HepG2 (cell line): ENCODE results near the gene TMEM267. TPM values are rescaled to one million over a fixed set of nuclear protein-coding genes. Genes with fewer than 3 reads are reported as not detected.

Experiments
- CSRNP1 ChIP-seq: sonication (generic); formaldehyde crosslinking; IDR thresholded peaks from 2 replicates; pipeline ENCODE4 v1.8.1; 2023; ENCODE audit warnings: mild to moderate bottlenecking, missing genetic modification reagents
- HDAC2 ChIP-seq: sonication (generic); formaldehyde crosslinking; IDR thresholded peaks from 2 replicates; pipeline ENCODE4 v1.4.0; 2020; ENCODE audit warnings: missing genetic modification reagents
- HES4 ChIP-seq: sonication (generic); formaldehyde crosslinking; IDR thresholded peaks from 2 replicates; pipeline ENCODE4 v1.9.0; 2021; ENCODE audit warnings: mild to moderate bottlenecking, missing genetic modification reagents, borderline replicate concordance
- POLR2G ChIP-seq: fragments of 200-400 bp; formaldehyde crosslinking; IDR thresholded peaks from 2 replicates; pipeline ENCODE4 v1.6.1; 2018; ENCODE audit warnings: mild to moderate bottlenecking, low read depth, low read length, moderate library complexity
- RFXANK ChIP-seq: IDR thresholded peaks from 2 replicates; pipeline ENCODE4 v1.6.1; 2016
- SRY ChIP-seq: sonication (generic); formaldehyde crosslinking; IDR thresholded peaks from 2 replicates; pipeline ENCODE4 v1.8.0; 2022; ENCODE audit warnings: mild to moderate bottlenecking, missing genetic modification reagents
- TCF7L2 ChIP-seq: IDR thresholded peaks from 2 replicates; pipeline ENCODE4 v1.6.1; 2011; ENCODE audit warnings: mild to moderate bottlenecking, low read depth, low read length, moderate library complexity
- THAP9 ChIP-seq: sonication (generic); formaldehyde crosslinking; IDR thresholded peaks from 2 replicates; pipeline ENCODE4; 2020; ENCODE audit warnings: missing genetic modification reagents, mild to moderate bottlenecking, borderline replicate concordance
- ZBTB39 ChIP-seq: sonication (generic); formaldehyde crosslinking; IDR thresholded peaks from 2 replicates; pipeline ENCODE4 v1.5.0; 2020; ENCODE audit warnings: missing genetic modification reagents
- ZFY ChIP-seq: sonication (generic); formaldehyde crosslinking; IDR thresholded peaks from 2 replicates; pipeline ENCODE4 v1.4.0; 2020; ENCODE audit warnings: missing genetic modification reagents
- ZNF33A ChIP-seq: sonication (generic); formaldehyde crosslinking; IDR thresholded peaks from 2 replicates; pipeline ENCODE4 v1.5.1; 2020; ENCODE audit warnings: missing genetic modification reagents, mild to moderate bottlenecking, moderate library complexity, borderline replicate concordance
- ZNF605 ChIP-seq: sonication (generic); formaldehyde crosslinking; IDR thresholded peaks from 2 replicates; pipeline ENCODE4 v1.8.0; 2022; ENCODE audit warnings: mild to moderate bottlenecking, missing genetic modification reagents
- ZNF775 ChIP-seq: sonication (generic); formaldehyde crosslinking; IDR thresholded peaks from 2 replicates; pipeline ENCODE4 v1.4.0; 2020; ENCODE audit warnings: missing genetic modification reagents, mild to moderate bottlenecking, moderate library complexity, borderline replicate concordance
- polyA plus RNA-seq, 8 experiments: library from polyadenylated mRNA; depleted of rRNA in 3 of 8; stranded (reverse) in 7 of 8; unstranded in 1 of 8; fragments of >200 nt; fragmentation: Illumina TruSeq in 4 of 8; extraction: Trizol in 4 of 8; gene quantifications; 2 replicates each; pipeline versions ENCODE4 v1.2.1 to v1.2.3, GENCODE V29; 2011 to 2016; ENCODE audit warnings: low read depth in 4 of 8, missing spikeins in 1 of 8, mixed read lengths in 1 of 8; ENCODE audit not compliant: insufficient read depth in 1 of 8
- total RNA-seq, 5 experiments: library from RNA; depleted of rRNA; stranded (reverse); fragments of >200 nt; fragmentation: Illumina TruSeq; extraction: Trizol; gene quantifications; 2 replicates each; pipeline ENCODE4 v1.2.3, GENCODE V29; 2016; ENCODE audit warnings: low read depth in 1 of 5
- TF ChIP-seq, protein P1 (sequence below): sonication (generic); formaldehyde crosslinking; IDR thresholded peaks from 2 replicates; pipeline ENCODE4 v1.5.1; 2020; ENCODE audit warnings: missing genetic modification reagents, mild to moderate bottlenecking, borderline replicate concordance
- TF ChIP-seq, protein P2 (sequence below): sonication (generic); formaldehyde crosslinking; IDR thresholded peaks from 2 replicates; pipeline ENCODE4 v1.5.0; 2020; ENCODE audit warnings: missing genetic modification reagents
- TF ChIP-seq, protein P3 (sequence below): sonication (generic); formaldehyde crosslinking; IDR thresholded peaks from 2 replicates; pipeline ENCODE4 v1.8.1; 2023; ENCODE audit warnings: missing genetic modification reagents, mild to moderate bottlenecking, borderline replicate concordance

TMEM267 gene
- total and polyA plus RNA-seq, 2 of the 13 experiments (the other 11 are each of a cell fraction or from before 2014, with no cell fraction given) = 8.9 to 12.6 TPM

DNA sequence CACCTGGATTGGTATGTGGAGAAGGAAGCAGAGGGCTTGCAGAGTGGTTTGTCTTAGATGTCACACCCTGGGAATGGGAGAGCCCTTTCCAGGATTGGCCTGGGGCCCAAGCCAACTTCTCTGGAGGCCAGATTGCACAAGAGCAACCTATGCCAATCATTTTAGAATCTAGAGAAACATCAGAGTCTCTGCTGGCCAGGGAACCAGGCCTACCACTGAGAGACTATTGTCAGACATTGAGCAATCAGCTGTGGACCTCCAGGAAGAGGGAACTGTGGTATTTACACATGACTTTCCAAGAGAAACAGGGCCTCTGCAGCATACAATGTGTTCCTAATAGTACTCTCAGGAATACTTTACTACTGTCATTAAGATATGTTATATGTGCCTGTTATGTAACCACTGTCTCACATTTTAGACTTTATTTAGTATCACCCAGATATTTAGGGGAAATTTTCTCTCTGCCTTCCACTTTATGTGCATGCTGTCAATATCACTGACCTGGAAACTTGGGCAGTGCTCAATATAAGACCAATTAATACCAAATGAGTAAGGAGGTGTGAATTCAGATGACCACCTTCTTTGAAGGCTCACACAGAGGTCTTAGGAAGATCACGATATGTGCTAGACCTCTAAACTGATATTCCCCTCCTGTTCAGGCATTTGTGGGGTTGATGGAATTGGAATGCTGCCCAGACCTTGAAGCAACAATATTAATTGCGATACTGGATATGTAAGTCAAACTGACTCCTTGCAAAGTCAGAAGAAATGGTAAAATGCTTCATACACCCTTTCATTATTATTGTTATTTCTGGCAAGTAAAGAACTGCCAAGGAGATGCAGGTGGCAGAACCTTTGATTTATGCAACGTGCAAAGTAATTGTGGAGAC is 50.9 kb downstream of the TMEM267 start (continued):
- TF ChIP-seq, protein P1, sequence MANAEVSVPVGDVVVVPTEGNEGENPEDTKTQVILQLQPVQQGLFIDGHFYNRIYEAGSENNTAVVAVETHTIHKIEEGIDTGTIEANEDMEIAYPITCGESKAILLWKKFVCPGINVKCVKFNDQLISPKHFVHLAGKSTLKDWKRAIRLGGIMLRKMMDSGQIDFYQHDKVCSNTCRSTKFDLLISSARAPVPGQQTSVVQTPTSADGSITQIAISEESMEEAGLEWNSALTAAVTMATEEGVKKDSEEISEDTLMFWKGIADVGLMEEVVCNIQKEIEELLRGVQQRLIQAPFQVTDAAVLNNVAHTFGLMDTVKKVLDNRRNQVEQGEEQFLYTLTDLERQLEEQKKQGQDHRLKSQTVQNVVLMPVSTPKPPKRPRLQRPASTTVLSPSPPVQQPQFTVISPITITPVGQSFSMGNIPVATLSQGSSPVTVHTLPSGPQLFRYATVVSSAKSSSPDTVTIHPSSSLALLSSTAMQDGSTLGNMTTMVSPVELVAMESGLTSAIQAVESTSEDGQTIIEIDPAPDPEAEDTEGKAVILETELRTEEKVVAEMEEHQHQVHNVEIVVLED = peak; percentile 41; the same call in 1 of the 2 replicates
- TF ChIP-seq CSRNP1 (CRISPR knock-in tag) = peak; percentile 75; the same call in 1 of the 2 replicates
- no peak for TF ChIP-seq HES4
- TF ChIP-seq ZFY (CRISPR knock-in tag) = peak; percentile 77
- TF ChIP-seq THAP9 (CRISPR knock-in tag) = no peak
- TF ChIP-seq ZNF605 (CRISPR knock-in tag) = peak; percentile 78; the same call in 1 of the 2 replicates
- peak; percentile 100 for TF ChIP-seq ZBTB39 (CRISPR knock-in tag)
- TF ChIP-seq, protein P2, sequence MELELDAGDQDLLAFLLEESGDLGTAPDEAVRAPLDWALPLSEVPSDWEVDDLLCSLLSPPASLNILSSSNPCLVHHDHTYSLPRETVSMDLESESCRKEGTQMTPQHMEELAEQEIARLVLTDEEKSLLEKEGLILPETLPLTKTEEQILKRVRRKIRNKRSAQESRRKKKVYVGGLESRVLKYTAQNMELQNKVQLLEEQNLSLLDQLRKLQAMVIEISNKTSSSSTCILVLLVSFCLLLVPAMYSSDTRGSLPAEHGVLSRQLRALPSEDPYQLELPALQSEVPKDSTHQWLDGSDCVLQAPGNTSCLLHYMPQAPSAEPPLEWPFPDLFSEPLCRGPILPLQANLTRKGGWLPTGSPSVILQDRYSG = no peak
- TF ChIP-seq, protein P3, sequence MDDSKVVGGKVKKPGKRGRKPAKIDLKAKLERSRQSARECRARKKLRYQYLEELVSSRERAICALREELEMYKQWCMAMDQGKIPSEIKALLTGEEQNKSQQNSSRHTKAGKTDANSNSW = no peak
- TF ChIP-seq RFXANK (CRISPR knock-in tag) = no peak
- no peak for TF ChIP-seq TCF7L2
- no peak for TF ChIP-seq SRY
- TF ChIP-seq ZNF775 (CRISPR knock-in tag) = no peak
- no peak for TF ChIP-seq POLR2G
- peak; percentile 99 for TF ChIP-seq HDAC2 (CRISPR knock-in tag)
- TF ChIP-seq ZNF33A (CRISPR knock-in tag) = no peak
